Thyroid gland (tissue), 4 donors: ENCODE measurements around the gene TAB2. TPM values are rescaled to one million over a fixed set of nuclear protein-coding genes. Genes with fewer than 3 reads are reported as not detected.

Source experiments
- DNase-seq, 2 donors: peaks; one replicate each; pipeline ENCODE4 v3.0.0-alpha.2; 2019
- H3K27ac ChIP-seq, 3 donors: fragments of 200-600 bp; sonication (generic); 1 replicate in 2 of 3; 2 replicates in 1 of 3; pipeline ENCODE4 v1.5.1; 2016 to 2019; ENCODE audit warnings: mild to moderate bottlenecking in 1 of 3, moderate library complexity in 1 of 3
- H3K27me3 ChIP-seq: fragments of 200-600 bp; sonication (generic); one replicate; pipeline ENCODE4 v1.5.1; 2019
- H3K36me3 ChIP-seq, 2 donors: fragments of 200-600 bp; sonication (generic); one replicate each; pipeline ENCODE4 v1.5.1; 2016 to 2019
- H3K4me1 ChIP-seq, 2 donors: fragments of 200-600 bp; sonication (generic); one replicate each; pipeline ENCODE4 v1.5.1; 2017 to 2019
- H3K4me3 ChIP-seq, 3 donors: fragments of 200-600 bp; sonication (generic); replicated peaks in 1 of 3; 1 replicate in 2 of 3; 2 replicates in 1 of 3; pipeline ENCODE4 v1.5.1; 2016; ENCODE audit warnings: mild to moderate bottlenecking in 1 of 3
- H3K9me3 ChIP-seq: fragments of 200-600 bp; sonication (generic); one replicate; pipeline ENCODE4 v1.5.1; 2017
- CTCF ChIP-seq, 6 experiments: fragments of 200-600 bp in 3 of 6; fragments of 450-650 bp in 3 of 6; sonication (generic) in 3 of 6; IDR thresholded peaks; one replicate each; pipeline ENCODE4 v1.5.1; 2016 to 2019; ENCODE audit warnings: antibody characterized with exemption in 6 of 6, mild to moderate bottlenecking in 2 of 6, inconsistent platforms in 1 of 6, moderate library complexity in 1 of 6
- POLR2A ChIP-seq, 2 donors: fragments of 450-650 bp; IDR thresholded peaks; one replicate each; pipeline ENCODE4 v1.6.1; 2017; ENCODE audit warnings: antibody characterized with exemption in 2 of 2, mild to moderate bottlenecking in 2 of 2, moderate library complexity in 1 of 2
- WGBS, 2 donors: methylation state at CpG; one replicate each; pipeline ENCODE4 v1.1.5; 2017; 5-methylcytosine and 5-hydroxymethylcytosine counted together
- intact Hi-C: fragments of 100-400 bp; cut with DNase I; formaldehyde crosslinking; loops from one replicate; pipeline ENCODE4 v1.15.1; 2023
- total RNA-seq, 4 donors: library from RNA; depleted of rRNA; stranded (reverse); fragments of >200 nt; gene quantifications; one replicate each; pipeline ENCODE4 v1.2.3, GENCODE V29; 2016

TAB2 gene
- total RNA-seq, 4 donors from 2014 or later, result 58.5 to 74.3 (median 64.7) TPM

GRCh38 chr6:149314325-149314905 is 3.1 kb upstream of the TAB2 start:
- no peak overlapping the region for H3K4me3 ChIP-seq

GRCh38 chr6:149316108-149316727 is 1.3 kb upstream of the TAB2 start:
- 36 to 38% methylated on average over 7 of the region's 7 CpGs for WGBS, 2 donors
- TF ChIP-seq POLR2A (IDR thresholded peaks at IDR 0.05) (no peak), CTCF (IDR thresholded peaks at IDR 0.05) (no peak)

More at GRCh38 chr6:149314325-149314905, 3.1 kb upstream of the TAB2 start:
- Histone ChIP-seq H3K4me1 (peaks cover 4 to 11% of the 10 kb centered on the region in 2 donors), H3K9me3 (no peaks in the 10 kb centered on the region), H3K27ac (no peak overlapping the region), H3K36me3 (no peaks in the 10 kb centered on the region), H3K27me3 (no peaks in the 10 kb centered on the region)
- intact Hi-C loops, result loop anchor here (10.0 kb wide), 1 partner anchor 110 kb away; no protein-coding TSS in a partner anchor
- DNase-seq, result no peak
- TF ChIP-seq POLR2A (IDR thresholded peaks at IDR 0.05), result no peak
- no peak for TF ChIP-seq CTCF (IDR thresholded peaks at IDR 0.05)
- WGBS, 2 donors, result 63 to 67% methylated on average over 1 of the region's 1 CpG

GRCh38 chr6:149316740-149317643 is 520 bp upstream of the TAB2 start:
- H3K27me3 ChIP-seq, result no peaks in the 10 kb centered on the region
- peak overlapping the region; percentile 37 to 97 (median 91) for H3K4me3 ChIP-seq
- no peaks in the 10 kb centered on the region for H3K9me3 ChIP-seq
- peak overlapping the region; percentile 97 to 98 (median 97) for H3K27ac ChIP-seq
- WGBS, 2 donors, result 0 to 2% methylated on average over 9 to 17 of the region's 96 CpGs
- intact Hi-C loops, result loop anchor here (10.0 kb wide), 1 partner anchor 108 kb away; no protein-coding TSS in a partner anchor
- TF ChIP-seq POLR2A (IDR thresholded peaks at IDR 0.05), result peak in 1 of 2 donors; percentile 81
- TF ChIP-seq CTCF (IDR thresholded peaks at IDR 0.05), result peak in 1 of 6 experiments; percentile 14
- H3K36me3 ChIP-seq, result no peaks in the 10 kb centered on the region
- peaks cover 24 to 31% of the 10 kb centered on the region in 2 donors for H3K4me1 ChIP-seq
- peak; percentile 90 to 92 for DNase-seq

More at GRCh38 chr6:149316108-149316727, 1.3 kb upstream of the TAB2 start:
- intact Hi-C loops, result loop anchor here (10.0 kb wide), 1 partner anchor 109 kb away; no protein-coding TSS in a partner anchor
- DNase-seq, result no peak
- H3K4me1 ChIP-seq, result peaks cover 20 to 26% of the 10 kb centered on the region in 2 donors
- H3K27me3 ChIP-seq, result no peaks in the 10 kb centered on the region
- H3K36me3 ChIP-seq, result no peaks in the 10 kb centered on the region
- H3K27ac ChIP-seq, result peak overlapping the region in 2 of 3 donors; percentile 97 to 98
- peak overlapping the region in 2 of 3 donors; percentile 91 to 97 for H3K4me3 ChIP-seq
- H3K9me3 ChIP-seq, result no peaks in the 10 kb centered on the region

- Histone ChIP-seq H3K9me3 (no peaks in the 10 kb centered on the region), H3K36me3 (no peaks in the 10 kb centered on the region), H3K27me3 (no peaks in the 10 kb centered on the region), H3K4me3 (peak overlapping the region in 2 of 3 donors; percentile 85 to 91), H3K4me1 (peaks cover 28 to 38% of the 10 kb centered on the region in 2 donors), H3K27ac (peak overlapping the region; percentile 97 to 98 (median 97))
- WGBS, 2 donors, result 6 to 9% methylated on average over 14 of the region's 14 CpGs
- intact Hi-C loops, result loop anchor here (10.0 kb wide), 1 partner anchor 106 kb away; no protein-coding TSS in a partner anchor
- DNase-seq, result peak in 1 of 2 donors; percentile 7
- TF ChIP-seq CTCF (IDR thresholded peaks at IDR 0.05) (no peak), POLR2A (IDR thresholded peaks at IDR 0.05) (no peak)
Observed at GRCh38 chr6:149318581-149319286, 1.2 kb downstream of the TAB2 start.
